Anterior cingulate cortex (tissue), 58 donors: ENCODE results near the gene P4HA2.

Experiments
- DNase-seq, 58 donors: peaks; one replicate each; lab custom pipeline; 2025; lab: John Stamatoyannopoulos, UW

P4HA2 gene

DNA sequence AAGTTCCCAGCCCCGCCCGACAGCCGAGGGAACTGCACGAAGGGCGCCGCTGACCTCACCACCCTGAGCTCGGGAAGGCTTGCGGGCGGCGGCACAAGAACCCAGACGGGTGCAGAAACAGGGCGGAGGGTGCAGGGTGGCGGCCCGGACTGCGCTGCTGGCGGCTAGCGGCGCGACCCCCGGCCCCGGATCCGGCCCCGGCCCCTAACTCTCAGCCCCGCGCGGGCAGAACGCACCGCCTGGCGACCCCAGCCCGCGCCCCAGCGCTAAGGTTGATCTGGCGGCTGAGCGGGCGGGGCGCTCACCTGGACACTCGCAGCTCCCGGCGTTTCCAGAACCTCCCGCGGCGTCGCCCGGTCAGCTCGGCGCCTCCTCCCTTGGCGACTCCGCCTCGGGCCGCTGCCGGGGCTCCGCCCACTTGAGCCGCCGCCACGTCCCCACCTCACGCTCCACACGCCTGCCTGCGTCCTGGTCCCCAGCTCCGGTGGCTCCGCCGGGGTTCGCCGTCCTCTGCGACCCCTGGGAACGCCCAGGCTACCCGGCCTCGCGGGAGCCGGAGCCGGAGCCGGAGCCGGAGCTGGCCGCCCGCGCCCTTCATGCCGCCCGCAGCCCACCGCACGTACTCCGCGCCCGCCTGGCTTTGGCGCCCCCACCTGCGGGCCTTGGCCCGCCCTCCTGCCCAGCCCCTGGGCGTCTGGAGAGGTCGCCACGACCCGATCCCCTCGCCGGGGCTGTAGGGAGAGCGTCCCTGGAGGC is at the start of gene P4HA2:
TSS of gene P4HA2 (minus strand) at position 369 of the 756 bp plus-strand sequence. CDS start 9,227 bp downstream, outside the sequence.
- peak in 53 of 58 donors; percentile 21 to 81 (median 54) for DNase-seq

DNA sequence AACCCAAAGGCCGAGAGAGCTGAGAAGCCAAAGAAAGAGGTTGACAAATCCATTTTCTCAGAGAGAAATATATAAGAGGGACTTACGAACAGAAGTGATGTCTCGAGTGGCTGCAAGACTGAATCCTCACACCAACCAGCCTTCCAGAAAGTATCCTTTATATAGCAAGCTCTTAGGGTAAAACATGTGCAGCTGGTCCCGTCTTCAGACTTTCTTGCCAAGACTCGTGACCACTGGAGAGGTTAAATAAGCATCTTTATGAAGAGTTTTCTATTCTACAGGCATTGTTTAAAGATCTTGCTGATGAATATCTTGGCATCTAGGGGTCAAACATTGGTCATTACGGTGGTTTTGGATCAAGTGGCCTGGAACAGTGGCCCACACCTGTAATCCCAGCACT is 49.6 kb upstream of the P4HA2 start:
- no peak for DNase-seq

DNA sequence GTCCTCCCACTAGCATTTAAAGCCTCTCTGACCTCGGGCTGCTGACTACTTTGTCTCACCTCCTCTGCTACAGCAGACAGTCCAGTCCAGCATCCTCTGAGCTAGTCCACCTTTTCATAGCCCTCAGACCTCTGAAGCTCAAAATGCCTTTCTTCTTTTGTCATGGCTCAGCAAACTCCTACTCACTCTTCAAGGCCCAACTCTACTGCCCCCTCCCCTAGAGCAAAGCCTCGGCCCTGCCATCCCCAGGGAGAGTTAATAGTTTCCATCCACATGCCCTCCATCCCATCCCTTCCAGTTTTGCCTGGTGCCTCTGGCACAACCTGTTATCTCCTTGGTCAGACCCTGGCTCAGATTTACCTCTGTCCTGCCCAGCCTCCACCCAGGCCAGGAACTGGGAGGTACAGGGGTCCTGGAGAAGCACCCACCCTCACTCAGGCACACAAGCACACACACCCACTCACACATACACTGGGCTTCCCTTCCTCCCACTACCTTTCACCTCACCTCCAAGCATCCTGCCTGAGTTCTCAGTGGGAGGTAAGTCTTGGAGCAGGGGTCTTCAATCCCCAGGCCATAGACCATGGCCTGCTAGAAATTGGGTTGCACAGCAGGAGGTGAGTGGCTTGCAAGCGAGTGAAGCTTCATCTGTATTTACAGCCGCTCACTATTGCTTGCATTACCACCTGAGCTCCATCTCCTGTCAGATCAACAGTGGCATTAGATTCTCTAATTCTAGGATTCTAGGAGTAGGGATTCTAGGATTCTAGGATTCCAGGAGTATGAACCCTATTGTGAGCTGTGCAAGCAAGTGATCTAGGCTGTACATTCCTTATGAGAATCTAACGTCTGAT is 47.9 kb upstream of the P4HA2 start:
- DNase-seq, result no peak

DNA sequence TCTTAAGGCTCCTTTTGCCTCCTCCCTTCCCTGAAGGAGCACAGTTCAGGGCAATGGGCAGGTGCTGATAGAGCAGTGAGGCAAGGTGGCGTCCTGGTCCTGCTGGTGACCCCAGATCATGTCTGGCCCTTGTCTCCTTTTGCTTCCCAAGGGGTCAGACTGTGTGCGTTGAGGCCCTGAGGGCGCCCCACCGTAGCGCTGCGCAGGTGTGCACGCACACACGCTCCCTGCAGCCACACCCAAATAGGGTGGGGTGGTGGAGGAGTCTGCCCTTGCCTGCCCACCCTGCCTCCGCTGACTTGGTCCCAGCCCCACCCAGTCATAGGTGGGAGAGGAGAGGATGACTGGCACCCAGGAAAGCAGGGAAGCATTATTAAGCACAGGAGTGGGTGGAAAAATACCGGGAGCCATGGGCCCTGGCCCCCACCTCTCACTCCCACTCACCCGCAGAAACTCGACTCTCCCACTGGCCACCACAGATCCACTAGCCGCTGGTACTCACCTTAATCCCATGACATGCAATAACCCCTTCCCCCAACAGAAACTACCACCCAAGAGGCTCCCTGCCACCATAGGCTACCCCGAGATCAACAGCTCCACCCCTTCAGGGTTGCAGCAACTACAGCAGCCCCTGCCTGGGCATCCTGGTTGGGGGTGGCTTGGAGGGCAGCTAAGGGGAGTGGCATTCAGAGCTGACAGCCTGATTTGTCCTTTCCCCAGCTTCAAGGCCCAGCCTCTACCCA is 46.6 kb upstream of the P4HA2 start:
- no peak for DNase-seq

DNA sequence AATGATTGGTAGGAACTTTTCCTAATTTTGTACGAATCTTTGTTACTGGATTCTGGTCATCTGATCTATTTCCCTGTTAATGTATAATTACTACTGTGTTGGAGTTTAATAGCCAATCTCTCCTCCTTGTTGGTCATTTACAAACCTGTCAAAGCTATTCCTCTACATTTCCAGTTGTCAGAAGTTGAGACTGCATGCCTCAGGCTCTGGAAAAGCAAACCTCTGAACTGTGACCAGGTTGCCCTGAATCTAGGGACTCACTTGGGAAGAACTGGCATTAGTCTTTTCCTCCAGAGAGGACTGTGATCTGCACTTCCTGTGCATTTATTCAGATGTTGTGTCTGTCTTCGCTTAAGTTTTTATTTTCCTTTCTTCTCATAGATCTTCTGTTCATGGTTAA is 46.0 kb upstream of the P4HA2 start:
- no peak for DNase-seq

DNA sequence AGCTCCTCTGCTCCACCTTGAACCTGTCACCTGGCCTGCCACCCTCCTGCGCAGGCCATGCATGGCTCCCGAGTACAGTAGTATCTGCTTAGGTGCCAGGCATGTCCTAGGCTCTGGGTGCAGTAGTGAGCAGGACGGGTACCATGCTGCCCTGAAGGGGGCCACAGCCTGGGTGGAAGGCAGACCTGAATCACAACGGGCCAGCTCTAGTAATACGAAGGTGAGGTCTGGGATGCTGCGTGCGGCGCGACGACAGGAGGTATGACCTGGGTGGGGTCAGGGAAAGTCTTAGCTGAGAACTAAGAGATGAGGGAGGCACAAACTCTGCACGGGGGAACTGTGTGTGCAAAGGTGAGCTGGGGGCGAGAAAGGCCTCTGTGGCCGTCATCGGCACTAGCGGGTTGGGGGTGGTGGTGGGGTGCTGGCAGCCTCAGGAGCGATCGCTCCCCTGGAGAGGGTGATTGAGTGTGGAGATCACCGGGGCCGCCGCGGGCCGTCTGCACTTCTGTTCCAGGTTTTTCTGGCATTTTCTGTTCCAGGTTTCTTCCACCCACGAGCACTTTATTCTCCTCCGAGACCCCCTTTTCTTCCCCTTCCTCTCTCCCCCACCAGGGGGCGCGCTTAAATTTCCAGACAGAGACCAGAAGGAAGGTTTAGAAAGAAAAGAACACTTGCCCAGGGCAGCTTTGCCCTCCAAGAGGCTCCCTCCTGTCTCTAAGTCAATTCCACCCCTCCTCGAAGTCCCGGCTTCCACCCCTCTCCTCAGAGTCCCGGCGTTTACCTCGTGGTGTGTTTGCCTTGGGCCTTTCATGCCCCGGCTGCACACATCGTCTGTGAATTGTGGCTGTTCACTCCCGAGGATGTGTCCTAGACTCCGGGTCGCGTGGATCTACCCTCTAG is 44.9 kb upstream of the P4HA2 start:
- DNase-seq, result peak in 13 of 58 donors; percentile 10 to 45 (median 26)

DNA sequence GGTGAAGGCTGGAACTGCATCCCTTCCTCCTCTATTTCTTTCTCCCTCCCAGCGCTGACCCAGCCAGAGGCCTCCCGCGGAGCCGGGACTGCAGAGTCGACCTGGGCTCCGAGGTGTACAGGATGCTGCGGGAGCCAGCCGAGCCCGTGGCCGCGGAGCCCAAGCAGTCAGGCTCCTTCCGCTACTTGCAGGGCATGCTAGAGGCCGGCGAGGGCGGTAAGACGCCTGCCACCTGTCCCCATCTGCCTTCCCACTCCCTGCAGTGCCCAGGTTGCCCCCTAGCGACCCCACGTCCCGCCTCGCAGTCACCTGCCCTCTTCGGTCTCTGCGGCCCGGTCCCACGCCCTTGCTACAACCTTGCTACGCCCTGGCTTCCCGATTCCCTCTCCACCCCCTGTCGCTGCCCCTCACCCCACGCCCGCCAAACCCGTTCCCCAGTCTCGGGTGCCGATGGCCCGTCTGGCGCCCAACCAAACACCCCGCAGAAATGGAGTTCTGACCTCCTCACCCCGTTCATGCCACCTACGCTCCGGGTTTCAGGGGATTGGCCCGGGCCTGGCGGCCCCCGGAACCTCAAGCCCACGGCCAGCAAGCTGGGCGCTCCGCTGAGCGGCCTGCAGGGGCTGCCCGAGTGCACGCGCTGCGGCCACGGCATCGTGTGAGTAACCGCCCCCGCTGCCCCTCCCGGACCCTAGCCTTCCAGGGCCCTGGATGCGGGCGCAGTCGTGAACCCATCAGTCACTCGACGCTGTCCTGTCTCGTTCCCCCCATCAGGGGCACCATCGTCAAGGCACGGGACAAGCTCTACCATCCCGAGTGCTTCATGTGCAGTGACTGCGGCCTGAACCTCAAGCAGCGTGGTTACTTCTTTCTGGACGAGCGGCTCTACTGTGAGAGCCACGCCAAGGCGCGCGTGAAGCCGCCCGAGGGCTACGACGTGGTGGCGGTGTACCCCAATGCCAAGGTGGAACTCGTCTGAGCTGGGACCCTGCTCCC is 43.9 kb upstream of the P4HA2 start:
- DNase-seq, result no peak

DNA sequence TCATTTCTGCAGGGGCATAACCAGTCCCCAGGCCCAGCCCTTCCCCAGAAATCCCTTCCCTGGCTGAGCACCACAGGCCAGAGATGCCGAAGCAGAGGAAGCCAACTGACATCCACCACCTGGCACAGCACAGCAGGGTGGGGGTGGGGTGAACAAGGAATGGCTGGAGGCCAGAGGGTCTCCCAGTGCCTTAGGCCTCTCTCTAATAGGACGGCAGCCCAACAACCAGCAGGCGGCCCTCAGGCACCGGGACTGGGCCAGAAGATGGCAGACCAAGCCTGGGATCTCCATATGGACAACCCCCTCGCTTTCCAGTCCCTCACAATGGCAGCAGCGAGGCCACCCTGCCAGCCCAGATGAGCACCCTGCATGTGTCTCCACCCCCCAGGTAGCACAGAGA is 43.1 kb upstream of the P4HA2 start:
- no peak for DNase-seq

DNA sequence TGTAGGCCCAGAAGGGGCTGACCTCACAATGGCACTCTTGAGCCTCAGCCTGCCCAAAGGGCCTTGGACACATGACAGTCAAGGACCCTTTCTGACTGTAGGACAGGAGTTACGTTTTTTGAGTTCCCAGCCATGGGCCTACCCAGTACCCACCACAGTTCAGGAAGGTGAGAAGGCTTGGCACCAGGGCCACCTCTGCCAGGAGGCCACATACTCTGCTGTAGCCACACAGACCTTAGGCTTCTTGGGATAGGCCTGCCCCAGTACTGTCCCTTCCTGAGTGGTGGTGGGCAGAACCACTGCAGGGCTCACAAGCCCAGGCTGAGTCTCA is 42.6 kb upstream of the P4HA2 start:
- DNase-seq, result no peak

DNA sequence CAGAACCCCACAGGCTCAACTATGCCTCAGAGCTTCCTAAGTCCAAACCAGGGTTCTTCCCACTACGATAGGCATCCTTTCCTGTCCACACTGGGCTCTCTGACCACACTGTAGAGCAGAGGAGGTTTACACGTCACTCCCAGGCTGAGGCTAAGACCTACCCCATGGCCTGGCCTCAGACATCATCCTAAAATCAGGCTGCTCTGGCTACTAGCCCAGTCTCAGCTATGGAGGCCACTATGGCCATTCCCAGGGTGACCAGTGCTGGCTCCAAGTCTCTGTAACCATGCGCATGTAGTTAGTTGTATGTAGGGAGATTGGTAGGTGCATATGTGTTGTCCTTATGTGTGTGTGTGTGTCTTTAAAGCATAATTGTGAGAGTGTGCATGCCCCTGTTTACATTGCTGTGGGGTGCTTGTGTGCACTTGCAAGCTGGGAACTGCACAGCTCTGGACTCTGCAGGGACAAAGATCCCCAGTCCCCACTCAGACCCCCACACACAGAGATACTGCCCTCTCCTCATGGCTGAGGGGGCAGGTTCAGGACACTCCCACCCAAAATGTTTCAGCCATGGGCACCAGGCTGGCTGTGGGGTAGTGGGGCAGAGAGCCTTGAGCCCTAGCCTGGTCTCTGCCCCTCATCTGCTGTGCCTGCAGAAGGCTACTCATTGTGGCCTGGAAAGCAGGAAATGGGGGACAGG is 42.1 kb upstream of the P4HA2 start:
- no peak for DNase-seq

DNA sequence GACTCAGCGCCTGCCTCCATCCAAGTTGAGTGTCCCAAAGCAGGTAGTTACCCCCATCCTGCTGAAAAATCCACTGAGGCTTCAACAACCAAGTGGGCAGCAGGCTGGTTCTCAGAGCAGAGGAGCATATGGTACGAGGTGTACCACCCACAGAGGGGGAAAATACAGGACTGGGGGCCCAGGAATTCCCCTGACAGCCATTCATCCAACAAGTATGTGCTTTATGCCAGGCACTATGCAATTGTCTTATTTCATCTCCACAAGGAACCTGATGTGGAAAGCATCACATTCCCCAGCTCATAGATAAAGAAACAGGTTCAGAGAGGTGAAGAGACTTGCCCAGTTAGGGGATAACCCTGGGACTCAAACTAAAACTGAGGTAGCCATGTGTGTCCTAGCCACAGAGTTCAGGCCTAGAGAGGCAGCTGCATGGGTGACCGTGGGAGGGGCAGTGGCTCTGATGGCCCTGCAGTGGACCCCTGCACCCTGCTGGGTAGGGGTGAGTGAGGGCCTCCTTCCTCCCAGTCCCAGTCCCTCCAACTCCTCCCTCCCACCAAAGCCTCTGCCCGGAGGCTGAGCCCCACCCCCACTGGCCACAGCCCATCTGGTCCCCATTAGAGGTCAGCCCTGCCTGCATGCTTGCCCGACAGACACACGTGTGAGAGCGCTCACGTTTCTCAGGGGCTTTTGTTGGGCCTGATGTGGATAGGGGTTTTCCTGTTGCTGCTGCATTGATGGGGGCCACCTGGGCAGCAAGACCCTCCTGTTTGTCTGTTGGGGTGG is 41.3 kb upstream of the P4HA2 start:
- no peak for DNase-seq

DNA sequence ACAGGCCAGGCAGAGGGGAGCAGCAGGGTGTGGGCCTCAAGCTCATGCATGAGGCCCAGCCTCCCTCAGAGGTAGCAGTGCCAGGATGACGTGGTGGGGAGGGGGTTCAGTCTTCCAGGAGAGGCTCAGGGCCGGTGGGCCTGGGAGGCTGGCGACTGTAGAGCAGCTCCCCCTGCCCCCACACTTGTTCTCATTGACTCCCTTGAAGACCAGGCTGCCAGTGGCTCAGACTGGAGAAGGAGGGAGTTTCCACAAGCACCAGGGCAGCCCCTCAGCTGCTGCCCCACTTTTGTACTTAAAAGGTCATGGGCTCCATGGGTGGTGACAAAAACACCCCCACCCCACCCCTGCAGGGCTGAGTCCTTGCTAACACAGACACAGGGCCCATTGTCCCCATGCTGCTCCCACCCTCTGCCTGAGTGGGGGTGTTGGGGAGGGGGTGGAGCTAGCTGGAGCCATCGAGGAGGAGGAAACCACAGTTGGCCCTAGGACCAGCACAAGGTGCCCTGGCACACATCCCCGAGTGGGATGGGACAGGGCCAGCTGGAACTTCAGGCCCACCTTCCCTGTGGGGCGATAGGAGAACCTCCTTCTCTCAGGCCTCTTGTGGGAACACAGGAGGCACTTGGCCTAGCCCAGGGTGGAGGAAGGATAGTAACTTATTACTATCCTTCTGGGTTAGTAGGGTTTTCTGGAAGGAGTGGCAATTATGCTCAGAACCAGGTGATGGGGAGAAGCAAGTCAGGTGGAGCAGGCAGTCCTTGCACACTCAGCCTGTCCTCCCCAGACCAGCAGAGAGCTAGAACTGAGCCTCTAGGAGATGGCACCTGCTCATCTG is 40.5 kb upstream of the P4HA2 start:
- DNase-seq, result peak in 19 of 58 donors; percentile 18 to 83 (median 35)

DNA sequence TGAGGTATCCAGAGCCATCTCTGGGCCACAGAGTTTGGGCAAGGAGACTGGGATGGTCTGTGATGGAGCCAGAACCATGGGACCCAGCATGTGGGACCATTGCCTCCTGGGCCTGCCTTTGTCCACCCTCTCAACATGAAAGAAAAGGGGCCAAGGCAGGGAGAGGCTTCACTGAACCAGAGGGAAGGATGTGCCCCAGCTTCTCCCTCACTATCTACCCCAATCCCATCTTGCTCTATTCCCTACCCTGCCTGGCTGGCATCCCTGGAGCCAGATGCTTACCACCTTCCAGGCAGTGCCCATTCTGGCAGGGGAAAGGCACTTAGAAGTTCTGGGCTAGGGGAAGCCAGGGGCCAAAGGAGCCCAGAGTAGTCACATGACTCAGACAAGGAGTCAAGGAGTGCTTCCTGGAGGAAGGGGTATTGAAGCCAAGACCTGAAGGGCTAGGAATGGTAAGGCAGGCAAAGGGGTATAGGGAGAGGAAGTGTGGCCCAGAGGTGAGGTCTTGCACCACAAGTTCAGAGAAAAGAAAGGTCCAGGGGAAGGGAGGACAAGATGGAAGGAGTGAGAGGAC is 39.6 kb upstream of the P4HA2 start:
- no peak for DNase-seq

DNA sequence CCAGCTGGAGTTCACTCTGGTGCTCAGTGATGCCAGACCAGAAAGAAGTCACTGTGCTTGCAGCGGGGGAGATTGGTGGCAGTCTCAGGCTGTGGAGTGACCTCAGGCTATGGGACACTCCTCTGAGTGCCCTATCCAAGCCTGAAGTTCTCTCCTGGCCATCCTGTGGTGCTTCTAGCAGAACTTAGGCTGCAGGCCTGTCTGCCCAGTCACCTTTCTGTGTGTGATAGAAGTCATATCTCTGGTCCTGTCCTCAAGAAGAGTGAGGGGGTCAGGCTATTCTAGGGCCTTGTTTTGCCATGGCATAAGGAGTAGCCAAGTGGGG is 39.1 kb upstream of the P4HA2 start:
- no peak for DNase-seq

DNA sequence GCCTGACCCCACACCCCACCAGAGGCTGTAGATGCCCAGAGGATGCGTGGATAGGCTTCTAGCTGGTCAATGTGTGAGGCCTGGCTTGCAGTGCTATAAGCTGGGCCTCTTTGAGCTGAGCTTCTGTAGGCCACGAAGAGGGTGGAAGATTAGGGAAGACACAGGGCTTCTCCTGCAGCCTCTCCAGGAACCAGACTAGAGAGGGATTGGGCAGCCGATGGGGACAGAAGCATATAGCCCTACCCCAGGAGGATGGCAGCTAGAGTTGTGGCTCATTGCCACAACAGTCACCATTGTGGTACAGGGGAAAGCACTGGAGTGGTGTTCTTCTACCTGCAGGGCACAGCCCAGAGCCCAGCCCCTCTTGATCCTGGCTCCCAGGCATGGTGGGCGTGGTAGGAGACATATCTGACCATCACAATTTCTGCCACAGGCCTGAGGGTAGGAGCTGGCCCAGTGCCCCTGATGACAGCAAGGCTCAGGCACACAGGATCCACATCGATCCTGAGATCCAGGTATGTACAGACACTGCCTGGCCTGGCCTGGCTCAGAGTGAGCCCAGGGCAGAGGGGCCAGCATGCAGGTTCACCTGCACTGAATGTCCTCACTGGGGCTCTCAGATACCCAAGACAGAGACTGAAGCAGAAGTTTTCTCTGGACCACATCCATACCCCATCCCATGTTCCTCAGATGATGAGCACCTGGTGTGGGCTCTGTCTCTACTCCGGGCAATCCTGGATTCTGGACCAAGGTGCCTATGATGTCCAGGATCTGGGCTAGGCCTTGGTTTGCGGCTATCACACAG is 38.6 kb upstream of the P4HA2 start:
- no peak for DNase-seq
